Right cardiac atrium (tissue), 5 donors: ENCODE results near the gene PODXL. TPM values are rescaled to one million over a fixed set of nuclear protein-coding genes. Genes with fewer than 3 reads are reported as not detected.

Source experiments
- ATAC-seq, 2 donors: fragments of 200-7000 bp; cut with Tn5 transposase; one replicate each; pipeline versions ENCODE4 v1.8.0 to v1.9.1; 2020; ENCODE audit warnings: moderate library complexity in 2 of 2, mild to moderate bottlenecking in 1 of 2
- DNase-seq, 3 donors: peaks; one replicate each; pipeline ENCODE4 v3.0.0-alpha.2; 2020
- H3K27ac ChIP-seq: one replicate; pipeline ENCODE4 v1.5.1; 2013; ENCODE audit warnings: mild to moderate bottlenecking, low read length, control low read depth, moderate library complexity
- H3K27me3 ChIP-seq: one replicate; pipeline ENCODE4 v1.6.1; 2013; ENCODE audit not compliant: control insufficient read depth, insufficient read depth
- H3K4me1 ChIP-seq: one replicate; pipeline ENCODE4 v1.6.1; 2013; ENCODE audit warnings: low read length; ENCODE audit not compliant: control insufficient read depth, insufficient read depth
- H3K4me3 ChIP-seq: one replicate; pipeline ENCODE4 v1.5.1; 2013; ENCODE audit warnings: low read length, control low read depth
- H3K9me3 ChIP-seq: one replicate; pipeline ENCODE4 v1.6.1; 2013; ENCODE audit warnings: low read length; ENCODE audit not compliant: control insufficient read depth
- WGBS: extraction: QIAGEN DNeasy Blood & Tissue Kit; methylation state at CpG from one replicate; pipeline ENCODE4 v1.1.7; 2013; 5-methylcytosine and 5-hydroxymethylcytosine counted together
- intact Hi-C, 4 donors: fragments of 100-400 bp; cut with DNase I; formaldehyde crosslinking; loops; one replicate each; pipeline versions ENCODE4 v1.11.0 to v1.14.0; 2022 to 2023
- polyA plus RNA-seq: library from polyadenylated mRNA; stranded (reverse); fragments of 200-250 nt; gene quantifications from one replicate; pipeline ENCODE4 v1.2.3, GENCODE V29; 2013
- total RNA-seq, 4 donors: library from RNA; stranded (reverse); fragmentation: NEBNext Ultra II Directional; extraction: Animal tissue kit (Norgen Biotek cat#: 25700); gene quantifications; one replicate each; pipeline ENCODE4 v1.2.1, GENCODE V29; 2021
- donor health status: healthy with polysubstance abuse.
- donor health status: DM: no; HTN: yes; CAD: no.
- donor health status: DM: no; HTN: no; CAD: no.
- donor health status: DM: no; HTN: yes; CAD: no; lungs with severe emphysema.
- donor health status: DM: yes; HTN: yes; CAD: no.

The PODXL gene
- total and polyA plus RNA-seq, 5 donors = 29.1 to 81.1 (median 61.6) TPM

DNA sequence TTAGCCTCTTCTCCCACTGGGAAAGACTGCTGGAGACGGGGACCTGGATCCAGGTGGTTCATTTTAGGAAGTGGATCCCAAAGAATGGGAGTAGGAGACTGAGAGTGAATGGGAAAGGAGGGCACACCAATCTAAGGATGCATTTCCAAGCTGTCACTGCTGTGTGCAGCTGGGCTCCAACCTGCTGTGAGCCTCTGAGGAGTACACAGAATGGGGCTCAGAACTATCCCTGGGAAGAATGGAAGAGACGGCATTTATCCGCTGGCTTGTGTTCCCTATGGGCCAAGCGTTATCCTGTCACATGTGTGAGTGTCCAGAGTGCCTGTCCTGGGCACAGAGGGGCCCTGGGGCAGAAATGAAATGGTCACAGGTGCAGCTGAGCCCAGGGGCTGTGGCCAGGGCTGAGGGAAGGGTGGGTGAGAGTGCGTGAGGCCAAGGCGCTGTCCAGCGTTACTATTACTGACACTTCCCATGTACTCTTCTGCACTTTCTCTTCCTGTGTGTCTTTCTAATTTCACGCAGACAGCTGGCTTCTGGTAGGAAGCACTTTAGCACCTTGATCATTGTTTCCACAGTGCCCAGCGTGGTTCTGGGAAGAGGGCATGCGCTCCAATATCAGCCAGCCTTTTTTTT, 35.4 kb upstream of the PODXL start:
- 59% methylated on average over 10 of the region's 10 CpGs for WGBS
- no peaks in the 10 kb centered on the region for H3K9me3 ChIP-seq
- peaks cover 3% of the 10 kb centered on the region for H3K4me1 ChIP-seq
- H3K4me3 ChIP-seq = no peak overlapping the region
- no peak for DNase-seq
- H3K27me3 ChIP-seq = no peaks in the 10 kb centered on the region
- intact Hi-C loops = no loop called here
- no peak overlapping the region for H3K27ac ChIP-seq
- peak in 1 of 2 donors; percentile 34 for ATAC-seq

DNA sequence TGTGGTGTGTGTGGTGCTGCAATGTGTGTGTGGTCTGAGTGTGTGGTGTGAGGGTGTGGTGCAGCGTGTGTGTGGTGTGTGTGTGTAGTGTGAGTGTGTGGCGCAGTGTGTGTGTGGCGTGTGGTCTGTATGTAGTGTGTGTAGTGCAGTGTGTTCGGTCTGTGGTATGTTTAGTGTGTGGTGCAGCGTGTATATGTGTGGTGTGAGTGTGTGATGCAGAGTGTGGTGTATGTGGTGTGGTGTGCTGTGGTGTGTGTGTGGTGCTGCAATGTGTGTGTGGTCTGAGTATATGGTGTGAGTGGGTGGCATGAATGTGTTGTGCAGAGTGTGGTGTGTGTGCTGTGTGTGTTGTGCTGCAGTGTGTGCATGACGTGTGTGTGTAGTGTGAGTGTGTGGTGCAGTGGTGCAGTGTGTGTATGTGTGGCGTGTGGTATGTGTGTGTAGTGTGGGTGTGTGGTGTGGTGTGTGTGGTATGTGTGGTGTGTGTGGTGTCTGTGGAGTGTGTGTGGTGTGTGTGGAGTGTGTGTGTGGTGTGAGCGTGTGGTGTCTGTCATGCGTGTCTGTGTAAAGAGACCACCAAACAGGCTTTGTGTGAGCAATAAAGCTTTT, 31.0 kb upstream of the PODXL start:
- no peaks in the 10 kb centered on the region for H3K27me3 ChIP-seq
- DNase-seq (no peak), ATAC-seq (peak in 1 of 2 donors; percentile 5)
- H3K4me1 ChIP-seq = peaks cover 12% of the 10 kb centered on the region
- WGBS = 96% methylated on average over 9 of the region's 9 CpGs
- H3K27ac ChIP-seq = no peak overlapping the region
- H3K4me3 ChIP-seq = no peak overlapping the region
- intact Hi-C loops = no loop called here
- H3K9me3 ChIP-seq = no peaks in the 10 kb centered on the region

DNA sequence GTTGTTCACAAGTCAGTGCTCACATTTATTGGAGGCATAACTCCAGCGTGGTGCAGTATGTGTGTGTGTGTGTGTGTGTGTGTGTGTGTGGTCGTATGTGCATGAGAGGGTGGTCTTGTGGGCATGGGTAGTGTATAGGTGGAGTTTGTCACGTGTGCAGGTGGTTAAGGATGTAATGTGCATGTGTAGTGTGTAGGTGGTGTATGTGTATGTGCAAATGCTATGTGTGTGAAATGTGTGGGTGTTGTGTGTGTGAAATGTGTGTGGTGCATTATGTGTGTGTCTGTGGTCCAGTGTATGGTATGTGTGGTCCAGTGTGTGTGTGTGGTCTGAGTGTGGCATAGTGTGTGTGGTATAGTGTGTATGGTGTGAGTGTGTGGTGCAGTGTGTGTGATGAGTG, 30.3 kb upstream of the PODXL start:
- no peak for DNase-seq
- H3K4me1 ChIP-seq = peaks cover 15% of the 10 kb centered on the region
- peak overlapping the region; percentile 28 for H3K27ac ChIP-seq
- no peak for ATAC-seq
- H3K9me3 ChIP-seq = no peaks in the 10 kb centered on the region
- intact Hi-C loops = no loop called here
- WGBS = 73% methylated on average over 3 of the region's 3 CpGs
- no peaks in the 10 kb centered on the region for H3K27me3 ChIP-seq
- H3K4me3 ChIP-seq = no peak overlapping the region

DNA sequence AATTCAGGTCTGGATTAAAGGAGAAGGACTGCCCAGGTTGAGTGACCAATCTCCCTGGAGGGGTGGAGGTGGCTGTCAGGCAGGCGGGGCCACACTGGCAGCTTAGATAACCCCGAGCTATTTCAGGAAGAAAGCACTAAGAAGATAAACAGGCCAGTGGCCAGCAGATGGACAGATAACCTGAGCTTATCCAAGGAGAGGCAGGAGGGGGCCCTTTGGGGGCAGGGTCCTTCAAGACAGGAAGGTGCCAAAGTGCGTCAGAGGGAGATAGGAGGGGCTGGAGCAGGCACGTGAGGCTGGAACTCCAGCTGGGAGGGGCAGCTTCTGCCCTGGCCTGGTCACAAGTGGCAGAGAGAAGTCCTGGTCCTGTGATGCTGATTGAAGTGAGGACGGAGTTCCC, 29.8 kb upstream of the PODXL start:
- Histone ChIP-seq H3K27me3 (no peaks in the 10 kb centered on the region), H3K9me3 (no peaks in the 10 kb centered on the region), H3K27ac (no peak overlapping the region), H3K4me3 (no peak overlapping the region), H3K4me1 (peaks cover 18% of the 10 kb centered on the region)
- 18% methylated on average over 5 of the region's 5 CpGs for WGBS
- ATAC-seq (peak; percentile 57 to 81), DNase-seq (peak; percentile 72 to 74 (median 72))
- intact Hi-C loops = no loop called here

DNA sequence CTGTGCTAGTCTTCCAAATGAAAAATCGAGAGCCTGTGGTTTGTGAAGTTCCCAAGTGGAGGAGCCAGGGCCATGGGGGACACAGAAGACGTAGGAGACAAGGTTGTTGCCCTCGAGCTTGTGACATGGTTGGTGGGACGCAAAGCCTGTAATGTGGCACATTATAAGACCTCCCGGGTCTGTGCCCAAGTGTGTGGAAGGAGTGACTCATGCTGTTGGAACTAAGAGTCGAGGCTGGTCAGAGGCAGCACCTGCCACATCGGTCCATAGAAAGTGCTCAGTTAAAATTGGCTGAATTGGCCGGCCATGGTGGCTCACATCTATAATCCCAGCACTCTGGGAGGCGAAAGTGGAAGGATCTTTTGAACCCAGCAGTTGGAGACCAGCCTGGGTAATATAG, 27.0 kb upstream of the PODXL start:
- ATAC-seq (no peak), DNase-seq (no peak)
- Histone ChIP-seq H3K4me3 (no peak overlapping the region), H3K9me3 (no peaks in the 10 kb centered on the region), H3K4me1 (peaks cover 20% of the 10 kb centered on the region), H3K27me3 (no peaks in the 10 kb centered on the region), H3K27ac (no peak overlapping the region)
- intact Hi-C loops = no loop called here
- WGBS = 90% methylated on average over 9 of the region's 9 CpGs

DNA sequence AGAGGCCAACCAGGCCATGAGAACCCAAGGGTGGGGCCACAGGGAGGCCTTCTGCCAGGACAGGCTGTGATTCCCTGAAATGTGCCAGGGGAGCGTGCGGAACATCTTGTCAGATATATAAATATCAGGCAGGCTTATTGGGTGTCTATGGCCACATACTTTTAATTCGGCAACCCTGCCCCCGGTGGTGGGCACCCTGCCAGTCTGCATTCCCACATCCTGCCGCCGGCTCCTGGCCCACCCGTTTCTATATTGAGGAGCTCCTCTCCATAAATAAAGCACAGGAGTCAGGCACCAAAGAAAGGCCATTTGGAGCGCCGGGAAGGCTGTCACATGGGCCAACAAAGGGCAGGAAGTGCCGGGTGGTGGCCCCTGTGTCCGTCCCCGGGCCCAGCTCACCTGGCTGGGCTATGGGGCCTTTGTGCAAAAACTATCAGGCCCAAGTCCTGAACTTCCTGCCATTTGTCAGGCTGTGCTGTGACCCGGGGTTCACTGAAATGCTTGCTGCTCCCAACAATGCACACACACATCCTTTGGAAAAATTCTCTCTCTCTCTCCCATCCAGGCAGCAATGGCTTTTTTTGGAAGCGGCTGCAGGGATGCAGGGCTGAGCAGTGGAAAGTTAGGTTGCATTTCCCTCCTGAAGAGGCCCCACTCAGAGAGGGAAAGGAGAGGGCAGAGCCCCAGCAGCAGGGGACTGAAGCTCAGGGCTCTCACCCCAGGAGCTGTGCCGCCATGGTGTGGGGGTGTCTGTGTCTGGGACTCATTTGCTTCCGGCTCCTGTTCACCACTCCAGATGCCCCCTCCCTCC, 25.0 kb upstream of the PODXL start:
- intact Hi-C loops = no loop called here
- ATAC-seq (peak; percentile 87 to 89), DNase-seq (peak; percentile 78 to 92 (median 91))
- Histone ChIP-seq H3K4me1 (peaks cover 13% of the 10 kb centered on the region), H3K27ac (peak overlapping the region; percentile 88), H3K27me3 (no peaks in the 10 kb centered on the region), H3K4me3 (no peak overlapping the region), H3K9me3 (no peaks in the 10 kb centered on the region)
- 20% methylated on average over 16 of the region's 16 CpGs for WGBS

DNA sequence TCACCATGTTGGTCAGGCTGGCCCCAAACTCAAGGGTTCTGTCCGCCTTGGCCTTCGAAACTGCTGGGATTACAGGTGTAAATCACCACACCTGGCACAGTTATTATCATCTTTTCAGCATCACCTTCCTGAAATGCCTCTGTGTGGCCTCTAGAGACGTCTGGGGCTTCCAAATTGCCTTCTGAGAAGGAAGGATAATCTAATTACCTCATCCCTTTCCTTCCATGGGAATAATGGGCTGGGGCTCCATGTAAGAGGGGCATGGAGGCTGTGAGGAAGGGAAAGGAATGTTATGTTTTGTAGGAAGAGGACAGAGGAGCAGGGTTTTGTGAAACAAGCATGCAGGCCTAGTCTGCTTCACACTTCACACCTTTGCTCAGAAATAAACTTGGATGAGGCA, 22.2 kb upstream of the PODXL start:
- Histone ChIP-seq H3K4me1 (peaks cover 10% of the 10 kb centered on the region), H3K9me3 (no peaks in the 10 kb centered on the region), H3K4me3 (no peak overlapping the region), H3K27me3 (no peaks in the 10 kb centered on the region), H3K27ac (no peak overlapping the region)
- ATAC-seq (no peak), DNase-seq (no peak)
- intact Hi-C loops = no loop called here
- 54% methylated on average over 3 of the region's 3 CpGs for WGBS

DNA sequence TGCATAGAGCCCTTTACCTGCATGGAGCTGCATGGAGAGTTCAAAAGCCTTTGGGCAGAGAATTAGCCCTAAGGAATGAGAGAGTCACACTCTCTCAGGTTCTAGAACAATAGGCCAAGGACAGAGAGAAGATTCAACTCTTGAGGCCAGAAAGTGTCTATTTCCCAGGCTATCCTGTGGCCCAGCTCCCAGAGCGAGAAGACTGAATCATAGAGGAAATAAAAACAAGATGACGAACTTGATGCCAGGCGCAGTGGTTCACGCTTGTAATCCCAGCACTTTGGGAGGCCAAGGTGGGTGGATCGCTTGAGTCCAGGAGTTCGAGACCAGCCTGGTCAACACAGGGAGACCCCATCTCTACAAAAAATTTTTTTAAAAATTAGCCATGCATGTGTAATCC, 18.3 kb upstream of the PODXL start:
- intact Hi-C loops = no loop called here
- ATAC-seq (no peak), DNase-seq (no peak)
- WGBS = 94% methylated on average over 6 of the region's 6 CpGs
- no peaks in the 10 kb centered on the region for H3K4me1 ChIP-seq
- H3K9me3 ChIP-seq = no peaks in the 10 kb centered on the region
- H3K4me3 ChIP-seq = no peak overlapping the region
- no peak overlapping the region for H3K27ac ChIP-seq
- no peaks in the 10 kb centered on the region for H3K27me3 ChIP-seq

DNA sequence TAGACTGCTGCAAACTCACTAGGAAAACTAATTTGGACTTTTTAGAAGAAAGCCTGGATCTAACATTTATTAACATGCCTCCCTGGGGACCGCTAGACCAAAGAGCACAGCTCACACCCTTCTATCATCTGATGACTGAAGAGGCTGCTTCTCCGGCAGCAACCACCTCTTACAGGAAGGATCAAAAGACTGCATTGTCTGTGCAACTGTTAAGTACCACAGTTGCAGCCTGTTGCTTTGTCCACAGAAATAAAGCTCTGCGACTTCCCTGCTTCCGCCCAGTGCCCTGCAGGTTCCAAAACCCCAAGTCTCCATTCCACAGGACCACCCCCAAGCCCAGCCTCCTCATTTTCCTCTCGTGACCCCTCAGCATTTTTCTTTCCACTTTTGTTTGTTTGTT, 14.0 kb upstream of the PODXL start:
- no peaks in the 10 kb centered on the region for H3K4me1 ChIP-seq
- H3K27ac ChIP-seq = no peak overlapping the region
- ATAC-seq = no peak
- H3K9me3 ChIP-seq = no peaks in the 10 kb centered on the region
- H3K27me3 ChIP-seq = no peaks in the 10 kb centered on the region
- intact Hi-C loops = no loop called here
- 89% methylated on average over 5 of the region's 5 CpGs for WGBS
- DNase-seq = no peak
- H3K4me3 ChIP-seq = no peak overlapping the region

DNA sequence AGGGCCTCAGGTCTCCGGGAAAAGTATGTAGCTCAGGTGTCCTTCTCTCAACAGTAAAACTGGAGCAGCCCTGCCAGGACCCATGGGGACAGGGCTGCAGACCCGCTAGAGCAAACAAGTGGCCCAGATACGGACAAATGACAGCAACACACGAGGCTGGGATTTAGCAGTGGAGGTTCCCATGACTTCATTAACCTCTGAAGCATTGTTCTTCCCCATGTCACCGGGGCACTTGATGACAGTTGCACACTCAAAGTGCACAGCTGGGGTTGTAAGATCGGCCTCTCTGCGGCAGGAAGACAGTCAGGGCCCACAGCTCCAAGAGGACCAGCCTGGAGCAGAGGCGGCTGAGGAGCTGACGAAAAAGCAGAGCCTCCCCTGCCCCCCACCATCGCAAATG, 12.5 kb upstream of the PODXL start:
- H3K4me3 ChIP-seq = no peak overlapping the region
- no peaks in the 10 kb centered on the region for H3K9me3 ChIP-seq
- no peak overlapping the region for H3K27ac ChIP-seq
- H3K4me1 ChIP-seq = no peaks in the 10 kb centered on the region
- WGBS = 65% methylated on average over 10 of the region's 10 CpGs
- ATAC-seq (no peak), DNase-seq (no peak)
- no peaks in the 10 kb centered on the region for H3K27me3 ChIP-seq
- intact Hi-C loops = no loop called here

DNA sequence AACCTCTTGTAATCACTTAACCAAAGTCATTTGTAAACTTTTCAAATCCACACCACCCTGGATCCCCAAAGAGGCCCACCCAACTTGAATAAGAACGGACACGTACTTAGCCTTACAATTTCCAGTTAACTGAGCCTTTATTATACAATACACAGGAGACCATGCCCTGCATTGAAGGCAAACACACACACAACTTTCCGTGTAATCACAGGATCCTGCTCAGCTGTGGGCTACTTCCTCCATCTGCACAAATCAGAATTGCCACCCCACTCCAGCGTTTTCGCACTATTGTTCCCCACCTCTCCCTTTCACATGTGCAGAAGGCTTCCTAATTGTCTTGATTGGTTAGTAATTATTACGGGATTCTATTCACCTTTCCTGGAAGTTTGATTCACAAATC, 12.1 kb upstream of the PODXL start:
- 71% methylated on average over 6 of the region's 6 CpGs for WGBS
- Histone ChIP-seq H3K27ac (no peak overlapping the region), H3K4me1 (no peaks in the 10 kb centered on the region), H3K27me3 (no peaks in the 10 kb centered on the region), H3K4me3 (no peak overlapping the region), H3K9me3 (no peaks in the 10 kb centered on the region)
- DNase-seq (no peak), ATAC-seq (no peak)
- intact Hi-C loops = no loop called here
